ENCODE results near the gene C16orf92. TPM values are rescaled to one million over a fixed set of nuclear protein-coding genes. Genes with fewer than 3 reads are reported as not detected.

Gene C16orf92
- total RNA-seq, 1 donor from 2014 or later: not detected

DNA sequence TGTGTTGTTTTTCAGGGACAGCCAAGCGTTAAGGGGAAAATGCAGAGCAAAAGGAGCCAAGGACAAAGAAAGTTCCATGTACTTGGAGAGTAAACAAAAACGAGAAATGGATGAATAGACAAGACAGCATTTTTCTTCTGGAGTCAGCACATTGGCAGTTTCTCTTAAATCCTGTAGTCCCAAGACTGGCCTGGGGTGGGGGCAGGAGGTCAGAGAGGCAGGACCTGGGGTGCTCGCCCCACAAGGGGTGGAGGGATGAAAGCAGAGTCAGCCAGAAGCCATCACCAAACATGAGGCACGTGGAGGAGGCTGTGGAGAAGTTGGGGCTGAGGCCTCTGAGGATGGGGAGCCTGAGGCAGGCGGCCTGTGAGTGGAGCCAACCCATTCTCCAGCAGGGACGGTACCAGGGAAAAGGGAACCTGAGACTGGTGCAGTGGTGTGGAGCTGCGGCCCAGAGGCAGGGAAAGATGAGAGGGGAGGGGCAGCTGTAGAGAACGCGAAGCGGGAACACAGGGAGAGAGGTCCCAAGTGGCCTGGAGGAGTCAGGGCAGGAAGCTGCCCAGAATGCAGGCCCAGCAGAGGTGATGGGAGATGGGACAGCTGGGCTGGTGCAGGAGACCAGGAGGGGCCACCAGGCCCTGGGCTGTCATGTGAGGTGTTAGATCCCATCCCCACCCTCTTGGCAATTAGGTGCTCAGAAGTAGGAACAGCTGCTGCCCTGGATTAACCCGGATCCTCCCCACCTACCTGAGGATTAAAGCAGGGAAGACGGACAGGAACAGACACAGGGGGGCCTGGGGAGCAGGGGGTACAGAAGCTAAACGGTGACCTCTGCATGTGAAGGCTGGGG lies 4.8 kb downstream of the C16orf92 start:
- H3K79me2 ChIP-seq (ENCODE audit: insufficient read depth, low read length): no peaks in the 10 kb centered on the region
- no peak overlapping the region for H2AFZ ChIP-seq (ENCODE audit: low read depth, low read length)
- H3K4me2 ChIP-seq (ENCODE audit: low read length): no peak overlapping the region
- peaks cover 8% of the 10 kb centered on the region for H4K20me1 ChIP-seq (ENCODE audit: insufficient read depth, low read length)
- H3K9ac ChIP-seq (ENCODE audit: low read length): no peak overlapping the region
- Mint-ChIP-seq H3K9me3 (ENCODE audit: unreplicated experiment) (peaks cover 3% of the 10 kb centered on the region), H3K4me1 (ENCODE audit: low read depth, unreplicated experiment) (peaks cover 4% of the 10 kb centered on the region), H3K27me3 (ENCODE audit: low read depth, unreplicated experiment) (peaks cover 51% of the 10 kb centered on the region), H3K27ac (ENCODE audit: unreplicated experiment) (no peak overlapping the region), H3K36me3 (ENCODE audit: low read depth, unreplicated experiment) (no peaks in the 10 kb centered on the region), H3K4me3 (ENCODE audit: unreplicated experiment) (no peak overlapping the region)
- FAIRE-seq: no peak
- TF ChIP-seq EZH2 (IDR thresholded peaks at IDR 0.05; ENCODE audit: insufficient read depth, low read length): no peak
- no peak for TF ChIP-seq CTCF (IDR thresholded peaks at IDR 0.05; ENCODE audit: insufficient read depth, low read depth, low read length)
- H3K4me3 ChIP-seq (ENCODE audit: insufficient read depth, low read depth, low read length): no peak overlapping the region
- peaks cover 5% of the 10 kb centered on the region for H3K4me1 ChIP-seq (ENCODE audit: insufficient read depth, low read length)
- H3K27ac ChIP-seq (ENCODE audit: low read depth, low read length): no peak overlapping the region
- H3K27me3 ChIP-seq (ENCODE audit: insufficient read depth, low read length): peaks cover 35% of the 10 kb centered on the region
- no peaks in the 10 kb centered on the region for H3K9me3 ChIP-seq (ENCODE audit: insufficient read depth, low read depth, low read length)
- no peak for DNase-seq (ENCODE audit: low read depth)
- no peaks in the 10 kb centered on the region for H3K36me3 ChIP-seq (ENCODE audit: insufficient read depth, low read length)

DNA sequence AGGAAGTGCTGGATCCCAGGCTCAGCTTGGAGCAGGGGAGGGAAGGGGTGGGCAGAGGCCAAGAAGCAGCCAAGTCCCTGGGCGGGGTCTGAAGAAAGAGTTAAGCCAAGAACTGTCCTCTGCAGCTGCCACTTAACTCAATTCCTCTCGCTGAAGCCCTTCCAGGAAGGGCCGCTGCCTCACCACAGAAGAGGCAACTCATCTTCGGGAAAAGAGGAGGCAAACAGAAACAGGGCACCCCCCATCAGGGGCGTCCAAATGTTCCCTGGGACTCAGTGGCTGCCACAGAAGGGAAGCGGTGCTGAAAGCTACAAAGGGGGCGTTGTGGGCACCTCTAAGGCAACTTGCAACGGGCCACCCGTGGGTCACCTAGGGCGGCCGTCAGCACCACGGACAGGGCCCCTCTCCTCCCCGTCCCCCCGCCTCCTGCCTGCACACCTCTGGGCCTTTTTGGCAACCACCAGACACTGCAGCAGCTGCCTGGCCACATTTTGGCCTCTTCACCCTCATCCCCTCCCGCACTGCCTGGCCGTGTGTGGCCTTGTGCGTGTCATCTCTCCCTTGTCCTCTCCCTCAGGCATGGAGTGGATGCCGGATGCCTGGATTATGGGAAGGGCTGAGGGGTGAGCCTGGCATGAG lies 5.6 kb downstream of the C16orf92 start:
- no peak for TF ChIP-seq EZH2 (IDR thresholded peaks at IDR 0.05; ENCODE audit: insufficient read depth, low read length)
- no peak for TF ChIP-seq CTCF (IDR thresholded peaks at IDR 0.05; ENCODE audit: insufficient read depth, low read depth, low read length)

More for the DNA sequence above, 5.6 kb downstream of the C16orf92 start:
- Histone ChIP-seq H3K9ac (ENCODE audit: low read length) (no peak overlapping the region), H3K27me3 (ENCODE audit: insufficient read depth, low read length) (peaks cover 35% of the 10 kb centered on the region), H3K36me3 (ENCODE audit: insufficient read depth, low read length) (no peaks in the 10 kb centered on the region), H3K4me2 (ENCODE audit: low read length) (no peak overlapping the region), H4K20me1 (ENCODE audit: insufficient read depth, low read length) (peaks cover 8% of the 10 kb centered on the region), H3K9me3 (ENCODE audit: insufficient read depth, low read depth, low read length) (no peaks in the 10 kb centered on the region), H3K4me1 (ENCODE audit: insufficient read depth, low read length) (peaks cover 5% of the 10 kb centered on the region), H3K79me2 (ENCODE audit: insufficient read depth, low read length) (no peaks in the 10 kb centered on the region), H3K27ac (ENCODE audit: low read depth, low read length) (no peak overlapping the region), H3K4me3 (ENCODE audit: insufficient read depth, low read depth, low read length) (no peak overlapping the region), H2AFZ (ENCODE audit: low read depth, low read length) (no peak overlapping the region)
- FAIRE-seq: no peak
- no peak overlapping the region for H3K4me3 Mint-ChIP-seq (ENCODE audit: unreplicated experiment)
- H3K27me3 Mint-ChIP-seq (ENCODE audit: low read depth, unreplicated experiment): peaks cover 53% of the 10 kb centered on the region
- DNase-seq (ENCODE audit: low read depth): no peak
- peaks cover 4% of the 10 kb centered on the region for H3K4me1 Mint-ChIP-seq (ENCODE audit: low read depth, unreplicated experiment)
- no peaks in the 10 kb centered on the region for H3K36me3 Mint-ChIP-seq (ENCODE audit: low read depth, unreplicated experiment)
- no peak overlapping the region for H3K27ac Mint-ChIP-seq (ENCODE audit: unreplicated experiment)
- peaks cover 3% of the 10 kb centered on the region for H3K9me3 Mint-ChIP-seq (ENCODE audit: unreplicated experiment)
